T-helper 9 cell (primary cell): ENCODE data around the gene ZBTB7A.

ENCODE experiments used
- DNase-seq: peaks from one replicate; pipeline ENCODE4 v3.0.0-alpha.2; 2020

ZBTB7A gene

GRCh38 chr19:4066176-4066606 is 508 bp downstream of the ZBTB7A start:
- DNase-seq: peak; percentile 52

- DNase-seq: peak; percentile 96
Observed at GRCh38 chr19:4065430-4066175, 1.1 kb downstream of the ZBTB7A start.

- peak; percentile 42 for DNase-seq
Observed at GRCh38 chr19:4064496-4065260, 2.0 kb downstream of the ZBTB7A start.

GRCh38 chr19:4064149-4064495 is 2.6 kb downstream of the ZBTB7A start:
- no peak for DNase-seq

DNA sequence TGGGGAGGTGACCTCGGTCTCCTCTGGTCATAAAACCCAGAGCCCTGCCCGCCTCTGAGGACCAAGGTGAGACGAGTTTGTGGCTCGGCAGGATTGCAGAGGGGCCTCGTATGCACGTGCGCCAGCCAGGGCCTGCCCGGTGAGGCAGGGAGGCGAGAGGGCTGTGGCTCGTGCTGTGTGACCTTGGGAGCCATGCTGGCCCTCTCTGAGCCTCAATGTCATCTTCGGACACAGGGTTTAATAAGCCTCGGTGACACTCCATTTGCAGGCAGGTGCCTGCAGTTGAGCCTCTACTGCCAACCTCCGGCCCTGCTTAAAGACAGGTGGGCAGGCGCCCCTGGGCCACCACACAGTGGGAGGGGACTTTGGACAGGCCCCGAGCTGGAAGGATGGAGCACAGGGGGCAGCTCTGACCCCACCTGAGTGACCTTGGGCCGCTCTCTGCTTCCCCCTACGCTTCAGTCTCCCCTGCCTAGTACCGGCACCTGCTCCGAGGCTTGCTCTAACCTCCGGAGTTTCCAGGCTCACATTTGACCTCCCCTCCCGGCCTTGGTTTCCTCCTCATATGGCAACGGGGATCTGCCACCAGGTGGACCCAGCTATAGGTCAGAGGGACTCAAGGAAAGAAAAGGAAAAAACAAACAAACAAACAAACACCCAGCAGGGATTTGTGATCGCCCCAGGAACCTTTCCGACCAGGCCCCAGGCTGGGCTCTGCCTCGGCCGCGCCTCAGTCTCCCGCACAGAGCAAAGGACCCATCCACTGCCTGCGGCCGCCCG is 3.1 kb downstream of the ZBTB7A start:
- no peak for DNase-seq

- DNase-seq: no peak
Observed at GRCh38 chr19:4062419-4063368, 4.0 kb downstream of the ZBTB7A start.

GRCh38 chr19:4061683-4062418 is 4.8 kb downstream of the ZBTB7A start:
- DNase-seq: no peak

GRCh38 chr19:4061178-4061682 is 5.5 kb downstream of the ZBTB7A start:
- DNase-seq: no peak

GRCh38 chr19:4060621-4061177 is 6.0 kb downstream of the ZBTB7A start:
- no peak for DNase-seq

DNA sequence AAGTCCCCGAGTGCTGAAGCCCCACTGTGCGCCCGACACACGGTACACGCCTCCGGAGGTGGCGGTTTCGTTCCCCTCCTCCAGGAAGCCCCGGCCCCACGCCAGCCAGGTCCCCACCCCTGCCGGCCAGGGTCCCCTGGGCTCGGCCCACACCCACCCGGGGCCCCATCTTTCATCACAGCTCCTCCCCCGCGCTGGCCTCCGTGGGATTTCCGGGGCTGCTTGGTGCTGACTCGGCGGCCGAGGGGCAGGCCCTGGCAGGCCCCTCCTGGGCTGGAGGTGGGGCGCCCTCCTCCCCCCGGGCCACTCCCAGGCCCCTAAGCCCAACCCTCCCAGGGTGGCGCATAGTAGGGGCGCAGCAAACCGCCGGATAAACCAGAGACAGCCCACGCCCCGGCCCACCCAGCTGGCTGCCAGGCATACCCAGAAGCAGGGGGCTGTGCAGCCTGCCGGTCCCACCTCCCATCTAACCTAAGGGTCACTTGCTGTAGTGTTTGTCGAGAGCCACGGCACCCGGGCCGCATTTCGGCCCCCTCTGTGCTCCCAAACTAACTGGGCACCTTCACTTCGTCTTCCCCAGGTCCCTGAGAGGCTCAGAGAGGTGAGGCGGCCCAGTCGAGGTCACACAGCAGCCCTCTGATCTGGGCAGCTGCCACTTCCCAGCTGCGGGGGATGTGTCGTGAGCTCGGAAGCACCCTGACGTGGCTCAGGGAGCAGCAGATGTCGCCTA is 6.6 kb downstream of the ZBTB7A start:
- peak; percentile 51 for DNase-seq

GRCh38 chr19:4059453-4059871 is 7.2 kb downstream of the ZBTB7A start:
- DNase-seq: no peak

DNA sequence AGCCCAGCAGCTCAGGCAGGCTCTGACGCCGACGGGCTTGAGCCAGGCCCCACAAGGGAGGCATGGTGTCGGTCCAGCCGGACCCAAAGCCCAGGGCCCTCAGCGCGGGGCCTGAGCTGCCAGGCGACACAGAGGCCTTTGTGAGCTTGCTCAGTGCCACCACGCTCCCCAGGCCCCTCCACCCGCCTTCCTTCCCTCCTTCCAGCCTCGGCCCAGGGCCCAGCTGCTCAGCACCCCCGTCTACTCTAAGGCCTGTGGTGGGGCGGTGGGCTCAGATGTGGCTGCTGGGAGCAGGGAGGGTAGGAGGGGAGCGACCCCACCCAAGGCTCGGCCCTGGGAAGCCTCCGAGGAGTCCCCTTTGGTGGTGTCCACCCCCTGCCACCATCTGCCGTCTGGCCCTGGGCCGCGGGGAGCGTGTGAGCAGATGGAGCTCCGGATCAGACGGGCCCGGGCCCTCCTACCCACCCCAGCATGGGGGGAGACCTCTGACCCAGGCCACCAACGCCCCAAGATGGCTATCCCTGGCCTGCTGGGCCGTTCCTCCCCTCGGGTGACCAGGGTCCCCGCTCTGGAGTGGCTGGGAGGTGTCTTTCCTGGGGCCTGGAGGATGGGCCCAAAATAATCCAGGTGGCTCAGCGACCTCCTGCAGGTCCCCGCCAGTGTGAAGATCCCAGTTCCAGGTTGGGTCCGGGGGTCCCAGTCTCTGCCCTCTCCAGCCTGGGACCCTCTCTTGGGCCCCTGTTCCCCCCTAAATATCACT is 7.8 kb downstream of the ZBTB7A start:
- no peak for DNase-seq

DNA sequence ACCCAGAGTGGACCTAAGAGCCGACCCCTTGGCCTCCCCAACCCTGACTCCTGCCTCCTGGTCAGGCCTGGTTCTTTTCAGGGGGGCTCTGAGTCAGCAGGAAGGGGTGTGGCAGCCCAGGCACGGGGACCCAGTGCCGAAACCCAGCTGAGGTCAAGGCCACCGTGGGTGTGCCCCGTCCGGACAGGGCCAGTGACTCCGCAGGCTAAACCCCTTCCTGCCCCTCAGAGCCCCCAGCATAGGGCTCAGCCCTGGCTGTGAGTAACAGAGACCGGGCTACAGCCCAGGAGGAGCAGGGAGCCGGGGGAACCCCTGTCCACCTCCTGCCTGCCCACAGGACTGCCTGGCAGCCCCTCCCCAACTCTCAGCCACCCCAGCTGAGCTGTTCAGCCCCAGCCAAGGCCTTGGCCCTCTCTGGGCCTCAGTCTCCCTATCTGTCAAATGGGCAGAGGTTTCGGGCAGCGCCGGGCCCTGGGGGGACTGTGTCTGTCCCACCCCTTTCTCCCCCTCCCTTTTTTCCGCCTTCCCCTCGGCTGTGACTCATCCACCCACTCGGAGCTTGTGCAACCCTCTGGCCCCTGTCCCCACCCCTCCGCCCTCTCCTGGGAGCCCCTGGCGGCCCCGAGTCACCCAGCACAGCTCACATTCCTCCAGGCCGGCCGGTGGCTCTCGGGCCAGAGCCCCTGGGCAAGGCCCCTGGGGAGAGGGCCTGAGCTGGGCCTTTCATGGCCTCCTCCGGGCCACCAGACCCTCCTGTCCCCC is 8.6 kb downstream of the ZBTB7A start:
- no peak for DNase-seq

DNA sequence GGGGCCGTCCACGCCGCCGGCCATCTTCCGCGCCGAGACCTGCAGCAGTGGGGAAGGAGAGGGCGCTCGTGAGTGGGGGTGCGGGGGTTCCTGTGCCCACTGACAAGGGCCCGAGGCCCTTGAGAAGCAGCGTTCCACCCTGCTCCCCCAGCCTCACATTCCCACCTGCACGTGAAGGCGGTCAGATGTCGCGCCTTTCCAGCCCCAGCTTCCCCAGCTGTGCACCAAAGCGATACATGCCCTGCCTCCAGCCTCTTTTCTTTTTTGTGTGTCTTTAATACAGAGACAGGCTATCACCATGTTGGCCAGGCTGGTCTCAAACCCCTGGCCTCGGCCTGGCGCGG is 11.5 kb downstream of the ZBTB7A start:
- no peak for DNase-seq

DNA sequence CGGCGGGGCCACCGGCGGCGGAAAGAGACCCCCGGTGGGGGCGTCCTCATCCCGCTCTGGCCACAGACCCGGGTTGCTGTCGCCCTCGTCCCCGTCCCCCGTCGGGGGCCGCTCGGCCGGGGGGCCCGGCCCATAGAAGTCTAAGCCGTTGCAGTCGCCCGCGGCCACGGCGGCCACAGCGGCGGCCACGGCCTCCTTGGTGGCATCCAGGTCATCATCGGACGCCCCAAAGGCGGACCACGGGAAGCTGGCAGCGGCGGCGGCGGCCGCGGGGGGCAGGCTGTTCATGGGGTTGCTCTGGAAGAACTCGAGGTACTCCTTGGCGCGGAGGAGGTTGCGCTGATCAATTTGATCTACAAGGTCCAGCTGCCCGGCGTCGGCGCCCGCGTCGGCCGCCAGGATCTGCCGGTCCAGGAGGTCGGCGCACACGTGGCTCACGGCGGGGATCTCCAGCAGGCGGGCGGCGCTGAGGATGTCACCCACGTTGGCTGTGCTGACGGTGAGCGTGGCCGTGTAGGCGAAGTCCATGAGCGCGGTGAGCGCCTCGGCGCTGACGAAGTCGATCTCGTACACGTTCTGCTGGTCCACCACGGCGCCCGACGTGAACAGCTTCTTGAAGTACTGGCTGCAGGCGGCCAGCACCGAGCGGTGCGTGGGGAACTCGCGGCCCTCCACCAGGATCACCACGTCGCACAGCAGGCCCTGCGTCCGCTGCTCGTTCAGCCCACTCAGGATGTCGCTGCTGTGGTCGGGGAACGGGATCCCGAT is 12.1 kb downstream of the ZBTB7A start:
- no peak for DNase-seq

DNA sequence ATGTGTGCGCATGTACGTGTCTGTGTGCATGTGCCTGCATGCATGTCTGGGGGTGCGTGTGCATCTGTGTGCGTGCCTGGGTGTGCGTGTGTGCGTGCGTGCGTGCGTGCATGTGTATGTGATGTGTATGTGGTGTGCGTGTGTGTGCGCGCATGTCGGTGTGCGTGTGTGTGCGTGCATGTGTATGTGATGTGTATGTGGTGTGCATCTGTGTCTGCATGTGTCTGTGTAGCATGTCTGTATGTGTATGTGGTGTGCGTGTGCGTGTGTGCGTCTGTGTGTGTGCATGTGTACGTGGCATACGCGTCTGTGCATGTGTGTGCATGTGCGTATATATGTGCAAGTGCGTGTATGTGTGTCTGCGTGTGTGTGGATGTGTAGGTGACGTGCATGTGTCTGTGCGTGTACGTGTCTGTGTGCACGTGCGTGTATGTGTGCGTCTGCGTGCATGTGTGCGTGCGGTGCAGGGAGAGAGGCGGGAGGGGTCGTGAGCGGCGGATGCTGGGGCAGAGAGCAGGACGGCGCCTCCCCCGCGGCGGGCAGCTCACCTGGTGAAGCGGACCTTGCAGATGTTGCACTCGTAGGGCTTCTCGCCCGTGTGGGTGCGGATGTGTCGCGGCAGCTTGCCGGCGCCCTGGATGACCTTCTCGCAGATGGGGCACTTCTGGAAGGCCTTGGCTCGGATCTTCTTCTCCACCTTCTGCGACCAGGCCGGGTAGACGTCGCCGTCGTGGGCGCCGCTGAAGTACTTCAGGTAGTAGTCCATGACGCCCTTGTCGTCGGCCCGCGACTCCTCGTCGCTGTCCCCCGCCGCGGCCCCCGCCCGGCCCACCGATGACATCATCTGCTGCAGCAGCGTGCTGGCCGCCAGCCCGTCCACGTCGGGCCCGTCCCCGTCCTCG is 13.0 kb downstream of the ZBTB7A start:
- DNase-seq: no peak

DNA sequence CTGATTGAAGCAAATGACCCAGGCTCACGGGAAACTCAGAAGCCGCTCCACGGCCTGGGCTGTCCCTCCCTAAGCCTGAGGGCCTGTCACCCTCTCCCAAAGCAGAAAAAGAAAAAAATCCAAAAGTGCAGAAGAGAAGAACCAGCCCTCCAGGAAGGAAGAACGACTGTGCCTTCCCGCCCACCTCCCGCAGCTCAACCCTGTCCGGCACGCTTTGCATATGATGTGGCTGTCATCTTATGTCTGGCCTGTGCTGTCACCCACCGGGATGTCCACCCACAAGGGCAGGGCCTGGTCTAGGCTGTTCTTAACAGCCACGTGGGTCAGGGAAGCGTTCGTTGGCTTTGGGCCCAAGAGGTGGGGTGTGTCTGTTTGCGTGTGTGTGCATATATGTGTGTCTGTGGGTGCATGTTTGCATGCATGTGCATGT is 13.7 kb downstream of the ZBTB7A start:
- DNase-seq: no peak
